Vagina (tissue), 2 donors: ENCODE measurements around the gene CSNK1D. TPM values are rescaled to one million over a fixed set of nuclear protein-coding genes. Genes with fewer than 3 reads are reported as not detected.

ENCODE experiments used
- DNase-seq, 2 donors: peaks; one replicate each; pipeline ENCODE4 v3.0.0-alpha.2; 2017; ENCODE audit errors: extremely low spot score in 2 of 2
- H3K27ac ChIP-seq: fragments of 200-600 bp; sonication (generic); one replicate; pipeline ENCODE4 v1.5.1; 2019
- H3K27me3 ChIP-seq: fragments of 200-600 bp; sonication (generic); one replicate; pipeline ENCODE4 v1.5.1; 2019
- H3K36me3 ChIP-seq, 2 donors: fragments of 200-600 bp; sonication (generic); one replicate each; pipeline ENCODE4 v1.5.1; 2017 to 2019
- H3K4me1 ChIP-seq: fragments of 200-600 bp; sonication (generic); one replicate; pipeline ENCODE4 v1.5.1; 2019
- H3K4me3 ChIP-seq, 2 donors: fragments of 200-600 bp; sonication (generic); 1 replicate in 1 of 2; 2 replicates in 1 of 2; pipeline ENCODE4 v1.5.1; 2016 to 2019
- H3K9me3 ChIP-seq: fragments of 200-600 bp; sonication (generic); one replicate; pipeline ENCODE4 v1.5.1; 2019
- CTCF ChIP-seq, 3 experiments: fragments of 450-650 bp in 2 of 3; fragments of 200-600 bp in 1 of 3; sonication (generic) in 1 of 3; IDR thresholded peaks; one replicate each; pipeline ENCODE4 v1.5.1; 2017 to 2019; ENCODE audit warnings: antibody characterized with exemption in 3 of 3, mild to moderate bottlenecking in 2 of 3, moderate library complexity in 2 of 3
- POLR2A ChIP-seq, 2 donors: fragments of 450-650 bp; IDR thresholded peaks; one replicate each; pipeline ENCODE4 v1.6.1; 2017; ENCODE audit warnings: antibody characterized with exemption in 2 of 2, mild to moderate bottlenecking in 2 of 2, moderate library complexity in 2 of 2
- POLR2AphosphoS5 ChIP-seq, 2 donors: sonication (generic); formaldehyde crosslinking; IDR thresholded peaks; one replicate each; pipeline ENCODE4 v1.9.0; 2017; ENCODE audit warnings: antibody characterized with exemption in 2 of 2, mild to moderate bottlenecking in 2 of 2, low read depth in 1 of 2; ENCODE audit not compliant: insufficient read depth in 1 of 2
- intact Hi-C: fragments of 100-400 bp; cut with DNase I; formaldehyde crosslinking; loops from one replicate; pipeline ENCODE4 v1.15.1; 2023
- total RNA-seq: library from RNA; depleted of rRNA; stranded (reverse); fragments of >200 nt; gene quantifications from one replicate; pipeline ENCODE4 v1.2.3, GENCODE V29; 2016

The CSNK1D gene
- total RNA-seq, 1 donor from 2014 or later = 67.8 TPM

DNA sequence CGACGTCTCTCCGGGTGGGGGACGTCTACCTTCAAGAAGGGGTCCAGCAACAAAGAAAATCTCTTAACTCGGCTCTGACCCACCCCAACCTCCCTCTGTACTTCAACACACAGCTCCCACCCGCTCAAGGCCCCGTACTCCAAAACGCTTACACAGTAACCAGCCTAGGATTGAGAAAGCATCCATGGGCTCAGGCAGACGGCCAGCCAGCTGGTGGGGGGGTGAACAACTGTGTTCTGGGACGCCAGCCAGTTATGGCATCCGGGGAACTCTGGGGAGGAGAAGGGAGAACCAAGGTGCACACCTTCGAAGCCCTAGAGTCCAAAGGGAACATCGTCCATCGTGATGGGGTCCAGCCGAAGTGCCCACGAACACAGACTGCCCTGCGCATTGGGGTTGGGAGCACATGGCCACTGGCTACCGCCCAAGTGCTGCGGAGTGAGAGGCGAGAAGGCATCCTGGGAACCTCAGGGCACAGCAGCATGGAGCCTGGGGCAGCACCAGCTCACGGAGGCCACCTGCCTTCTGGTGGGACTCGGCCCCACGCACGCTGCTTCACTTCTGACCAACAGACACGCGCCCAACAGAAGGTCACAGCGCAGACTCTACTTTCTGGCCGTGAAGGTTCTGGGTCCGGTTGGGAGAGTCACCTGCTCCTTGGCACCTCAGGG, 30.4 kb downstream of the CSNK1D start:
- TF ChIP-seq CTCF (IDR thresholded peaks at IDR 0.05) (no peak), POLR2AphosphoS5 (IDR thresholded peaks at IDR 0.05; ENCODE audit: insufficient read depth in 1 of 2, low read depth in 1 of 2) (peak in 1 of 2 donors; percentile 71)
- Histone ChIP-seq H3K9me3 (no peaks in the 10 kb centered on the region), H3K36me3 (peaks cover 0 to 41% of the 10 kb centered on the region in 2 donors), H3K27ac (peak overlapping the region; percentile 85), H3K4me1 (peaks cover 95% of the 10 kb centered on the region), H3K4me3 (no peak overlapping the region), H3K27me3 (no peaks in the 10 kb centered on the region)
- no peak for DNase-seq
- intact Hi-C loops = no loop called here

- peaks cover 95% of the 10 kb centered on the region for H3K4me1 ChIP-seq
- no peak for TF ChIP-seq POLR2AphosphoS5 (IDR thresholded peaks at IDR 0.05; ENCODE audit: insufficient read depth in 1 of 2, low read depth in 1 of 2)
- TF ChIP-seq CTCF (IDR thresholded peaks at IDR 0.05) = no peak
- no peak for TF ChIP-seq POLR2A (IDR thresholded peaks at IDR 0.05)
- DNase-seq = no peak
- peak overlapping the region; percentile 85 for H3K27ac ChIP-seq
- no peak overlapping the region for H3K4me3 ChIP-seq
- H3K27me3 ChIP-seq = no peaks in the 10 kb centered on the region
- H3K36me3 ChIP-seq = peaks cover 0 to 37% of the 10 kb centered on the region in 2 donors
- intact Hi-C loops = no loop called here
- H3K9me3 ChIP-seq = no peaks in the 10 kb centered on the region
These were observed 30.9 kb downstream of the CSNK1D start for GRCh38 chr17:82242698-82242976.

DNA sequence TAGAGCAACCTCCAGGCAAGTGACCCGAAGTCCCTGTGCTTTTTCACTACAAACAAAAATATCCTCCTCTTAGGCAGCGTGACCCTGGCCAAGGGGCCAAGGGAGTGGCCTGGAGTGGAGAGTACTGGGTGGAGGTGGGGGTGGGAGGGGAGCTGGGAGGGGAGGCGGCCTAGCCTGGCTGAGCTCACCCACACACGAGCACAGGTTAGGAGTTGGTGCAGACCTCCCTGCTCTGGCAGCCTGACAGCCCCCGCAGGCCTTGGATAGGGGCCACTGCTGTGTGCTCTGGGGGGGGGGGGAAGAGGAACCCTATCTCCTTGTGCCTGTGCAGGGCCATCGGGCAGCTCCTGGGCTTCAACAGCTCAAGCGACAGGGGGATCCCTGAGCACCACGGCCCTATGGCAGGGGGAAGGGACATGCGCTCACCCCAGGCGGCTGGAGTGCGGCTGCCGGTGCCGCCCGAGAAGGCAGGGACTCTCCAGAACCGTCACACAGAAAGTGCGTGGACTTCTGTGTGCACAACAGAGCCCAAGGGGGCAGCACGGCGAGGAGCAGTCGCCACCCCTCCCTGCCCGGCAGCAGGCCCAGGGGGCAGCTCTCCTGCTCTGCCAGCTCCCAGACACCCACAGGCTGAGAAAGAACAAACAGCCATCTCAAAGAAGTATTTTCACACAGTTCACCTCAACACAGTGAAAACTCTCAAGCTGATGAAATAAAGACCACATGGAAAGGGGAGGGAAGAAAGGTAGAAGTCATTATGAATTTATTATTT, 31.4 kb downstream of the CSNK1D start:
- H3K27me3 ChIP-seq = no peaks in the 10 kb centered on the region
- intact Hi-C loops = no loop called here
- no peak for DNase-seq
- peak overlapping the region; percentile 85 for H3K27ac ChIP-seq
- TF ChIP-seq CTCF (IDR thresholded peaks at IDR 0.05) (no peak), POLR2AphosphoS5 (IDR thresholded peaks at IDR 0.05; ENCODE audit: insufficient read depth in 1 of 2, low read depth in 1 of 2) (peak; percentile 1 to 11)
- no peaks in the 10 kb centered on the region for H3K9me3 ChIP-seq
- H3K4me1 ChIP-seq = peaks cover 95% of the 10 kb centered on the region
- H3K4me3 ChIP-seq = peak overlapping the region in 1 of 2 donors; percentile 20
- peaks cover 0 to 31% of the 10 kb centered on the region in 2 donors for H3K36me3 ChIP-seq

DNA sequence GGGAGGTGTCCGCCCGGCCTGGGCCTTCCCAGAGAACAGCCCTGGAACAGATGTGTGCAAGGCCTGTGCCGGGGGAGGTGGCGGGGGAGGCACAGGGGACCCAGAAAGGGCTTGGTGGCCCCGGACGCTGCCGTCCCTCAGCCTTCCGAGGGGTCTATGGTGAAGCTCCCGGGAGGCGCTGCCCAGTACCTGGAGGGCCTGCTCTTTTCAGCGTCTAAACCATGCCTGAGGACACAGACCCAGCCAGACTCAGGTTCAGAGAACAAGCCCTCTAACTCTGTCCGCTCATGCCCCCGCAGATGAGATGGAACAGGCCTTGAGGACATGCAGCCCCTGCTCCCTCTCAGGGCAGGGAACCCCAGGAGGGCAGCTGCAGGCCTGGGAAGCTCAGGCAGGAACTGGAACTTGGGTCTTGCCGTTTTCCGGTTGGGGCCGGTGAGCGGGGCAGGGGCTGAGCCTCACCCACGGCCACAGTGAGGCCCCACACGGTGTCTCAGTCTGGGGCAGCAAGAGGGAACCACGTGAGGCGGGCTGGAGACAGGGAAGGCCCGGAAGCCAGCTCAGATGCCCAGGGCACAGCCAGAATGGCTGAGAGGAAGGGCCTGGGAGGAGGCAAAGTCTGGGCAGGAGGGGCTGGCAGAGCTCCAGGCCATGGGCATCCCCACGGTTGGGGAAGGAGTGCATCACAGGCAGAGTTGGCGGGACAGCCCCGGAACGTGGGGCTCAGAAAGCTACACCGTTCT, 32.1 kb downstream of the CSNK1D start:
- TF ChIP-seq POLR2A (IDR thresholded peaks at IDR 0.05) = no peak
- peak; percentile 19 to 72 for TF ChIP-seq POLR2AphosphoS5 (IDR thresholded peaks at IDR 0.05; ENCODE audit: insufficient read depth in 1 of 2, low read depth in 1 of 2)
- no peak for TF ChIP-seq CTCF (IDR thresholded peaks at IDR 0.05)
- Histone ChIP-seq H3K27me3 (no peaks in the 10 kb centered on the region), H3K9me3 (no peaks in the 10 kb centered on the region), H3K4me1 (peaks cover 95% of the 10 kb centered on the region), H3K36me3 (peaks cover 0 to 31% of the 10 kb centered on the region in 2 donors), H3K27ac (peak overlapping the region; percentile 85), H3K4me3 (peak overlapping the region in 1 of 2 donors; percentile 20)
- intact Hi-C loops = no loop called here
- DNase-seq = no peak
